CD4-positive, CD25-positive, alpha-beta regulatory T cell (primary cell): ENCODE measurements around the gene INPP4A. TPM values are rescaled to one million over a fixed set of nuclear protein-coding genes. Genes with fewer than 3 reads are reported as not detected.

ENCODE experiments used
- ATAC-seq, 2 donors: fragments of 150-1000 bp; cut with Tn5 transposase; one replicate each; pipeline ENCODE4 v1.10.0; 2021; ENCODE audit warnings: low read depth in 2 of 2, moderate number of reproducible peaks in 2 of 2, moderate library complexity in 1 of 2
- DNase-seq, 3 donors: peaks; one replicate each; pipeline versions ENCODE4 v3.0.0 to v3.0.0-alpha.2; 2012 to 2022; ENCODE audit warnings: mixed read lengths in 1 of 3
- H3K27ac ChIP-seq: one replicate; pipeline ENCODE4 v1.7.0; 2013; ENCODE audit warnings: mild to moderate bottlenecking, low read length; ENCODE audit not compliant: insufficient read depth, poor library complexity, severe bottlenecking
- H3K27me3 ChIP-seq: one replicate; pipeline ENCODE4 v1.7.0; 2013; ENCODE audit warnings: low read length; ENCODE audit not compliant: control insufficient read depth, insufficient read depth
- H3K36me3 ChIP-seq: one replicate; pipeline ENCODE4 v1.7.0; 2013; ENCODE audit warnings: mild to moderate bottlenecking, low read length, moderate library complexity; ENCODE audit not compliant: control insufficient read depth, insufficient read depth
- H3K4me1 ChIP-seq: 2 replicates; pipeline ENCODE4 v1.7.0; 2013; ENCODE audit warnings: mild to moderate bottlenecking, low read length; ENCODE audit not compliant: insufficient read depth, control insufficient read depth, poor library complexity, severe bottlenecking
- H3K4me3 ChIP-seq: one replicate; pipeline ENCODE4 v1.7.0; 2013; ENCODE audit warnings: low read depth, mild to moderate bottlenecking, low read length, moderate library complexity
- H3K9me3 ChIP-seq, 2 experiments: 1 replicate in 1 of 2; 2 replicates in 1 of 2; pipeline ENCODE4 v1.7.0; 2013; ENCODE audit warnings: low read length in 2 of 2, mild to moderate bottlenecking in 1 of 2, moderate library complexity in 1 of 2; ENCODE audit not compliant: control insufficient read depth in 2 of 2
- H3K27ac Mint-ChIP-seq, 3 donors: one replicate each; pipeline ENCODE4 v1.8.0; 2020 to 2022; ENCODE audit warnings: mild to moderate bottlenecking in 3 of 3, mixed read lengths in 3 of 3, moderate library complexity in 2 of 3
- H3K27me3 Mint-ChIP-seq: one replicate; pipeline ENCODE4 v1.8.0; 2022; ENCODE audit warnings: mild to moderate bottlenecking, mixed read lengths
- H3K36me3 Mint-ChIP-seq: one replicate; pipeline ENCODE4 v1.8.0; 2020; ENCODE audit warnings: mixed read lengths
- H3K4me1 Mint-ChIP-seq, 4 donors: one replicate each; pipeline ENCODE4 v1.8.0; 2020 to 2022; ENCODE audit warnings: mixed read lengths in 4 of 4, mild to moderate bottlenecking in 1 of 4
- H3K4me3 Mint-ChIP-seq, 4 donors: one replicate each; pipeline ENCODE4 v1.8.0; 2020 to 2022; ENCODE audit warnings: mild to moderate bottlenecking in 4 of 4, mixed read lengths in 4 of 4, moderate library complexity in 3 of 4
- H3K9me3 Mint-ChIP-seq, 7 donors: one replicate each; pipeline ENCODE4 v1.8.0; 2020 to 2022; ENCODE audit warnings: mixed read lengths in 7 of 7, mild to moderate bottlenecking in 3 of 7, moderate library complexity in 2 of 7
- polyA plus RNA-seq, 4 donors: library from polyadenylated mRNA; unstranded; fragments of 300-500 nt; fragmentation: Illumina TruSeq; gene quantifications; one replicate each; pipeline ENCODE4 v1.2.3, GENCODE V29; 2021
- total RNA-seq: library from RNA; stranded (reverse); gene quantifications from one replicate; pipeline ENCODE4 v1.2.3, GENCODE V29; 2022

The INPP4A gene
- total and polyA plus RNA-seq, 5 donors from 2014 or later: 27.9 to 106 (median 31.5) TPM

- H3K36me3 ChIP-seq: peaks cover 19% of the 10 kb centered on the region
- Mint-ChIP-seq H3K4me3 (peak overlapping the region in 1 of 4 donors; percentile 26), H3K9me3 (no peaks in the 10 kb centered on the region), H3K27me3 (no peaks in the 10 kb centered on the region), H3K36me3 (peaks cover 27% of the 10 kb centered on the region), H3K4me1 (peaks cover 10 to 98% (median 69%) of the 10 kb centered on the region in 4 donors), H3K27ac (peak overlapping the region; percentile 62 to 92 (median 75))
- H3K4me3 ChIP-seq: no peak overlapping the region
- DNase-seq: no peak
- no peaks in the 10 kb centered on the region for H3K27me3 ChIP-seq
- no peaks in the 10 kb centered on the region for H3K9me3 ChIP-seq
- H3K4me1 ChIP-seq: peaks cover 39% of the 10 kb centered on the region
- no peak for ATAC-seq
- H3K27ac ChIP-seq: no peak overlapping the region
These were observed 63.4 kb downstream of the INPP4A start for GRCh38 chr2:98507891-98508708.

GRCh38 chr2:98508709-98509066, 64.0 kb downstream of the INPP4A start:
- peaks cover 37% of the 10 kb centered on the region for H3K4me1 ChIP-seq
- Mint-ChIP-seq H3K4me1 (peaks cover 5 to 98% (median 69%) of the 10 kb centered on the region in 4 donors), H3K27me3 (no peaks in the 10 kb centered on the region), H3K27ac (peak overlapping the region; percentile 62 to 92 (median 75)), H3K9me3 (no peaks in the 10 kb centered on the region), H3K4me3 (peak overlapping the region in 1 of 4 donors; percentile 26), H3K36me3 (peaks cover 22% of the 10 kb centered on the region)
- ATAC-seq (peak; percentile 54 to 67), DNase-seq (peak in 1 of 3 donors; percentile 22)
- no peak overlapping the region for H3K4me3 ChIP-seq
- H3K27me3 ChIP-seq: no peaks in the 10 kb centered on the region
- no peak overlapping the region for H3K27ac ChIP-seq
- H3K36me3 ChIP-seq: peaks cover 19% of the 10 kb centered on the region
- H3K9me3 ChIP-seq: no peaks in the 10 kb centered on the region

GRCh38 chr2:98509542-98510321, 65.1 kb downstream of the INPP4A start:
- peak overlapping the region; percentile 33 to 86 (median 75) for H3K27ac Mint-ChIP-seq
- peaks cover 18% of the 10 kb centered on the region for H3K36me3 Mint-ChIP-seq
- Histone ChIP-seq H3K27me3 (no peaks in the 10 kb centered on the region), H3K4me3 (no peak overlapping the region), H3K27ac (no peak overlapping the region), H3K9me3 (no peaks in the 10 kb centered on the region), H3K4me1 (peaks cover 28% of the 10 kb centered on the region), H3K36me3 (peaks cover 19% of the 10 kb centered on the region)
- no peaks in the 10 kb centered on the region for H3K9me3 Mint-ChIP-seq
- H3K4me3 Mint-ChIP-seq: peak overlapping the region in 1 of 4 donors; percentile 30
- DNase-seq (no peak), ATAC-seq (no peak)
- H3K27me3 Mint-ChIP-seq: no peaks in the 10 kb centered on the region
- peaks cover 10 to 97% (median 67%) of the 10 kb centered on the region in 4 donors for H3K4me1 Mint-ChIP-seq

- Mint-ChIP-seq H3K27me3 (no peaks in the 10 kb centered on the region), H3K9me3 (no peaks in the 10 kb centered on the region), H3K27ac (peak overlapping the region; percentile 33 to 86 (median 75)), H3K36me3 (peaks cover 18% of the 10 kb centered on the region), H3K4me3 (peak overlapping the region in 1 of 4 donors; percentile 30), H3K4me1 (peaks cover 10 to 95% (median 63%) of the 10 kb centered on the region in 4 donors)
- H3K9me3 ChIP-seq: no peaks in the 10 kb centered on the region
- H3K27me3 ChIP-seq: no peaks in the 10 kb centered on the region
- peaks cover 28% of the 10 kb centered on the region for H3K4me1 ChIP-seq
- peaks cover 19% of the 10 kb centered on the region for H3K36me3 ChIP-seq
- no peak overlapping the region for H3K4me3 ChIP-seq
- no peak overlapping the region for H3K27ac ChIP-seq
- ATAC-seq (no peak), DNase-seq (no peak)
These were observed 65.6 kb downstream of the INPP4A start for GRCh38 chr2:98510322-98510662.

GRCh38 chr2:98511981-98512380, 67.3 kb downstream of the INPP4A start:
- peak overlapping the region in 2 of 3 donors; percentile 20 to 23 for H3K27ac Mint-ChIP-seq
- peaks cover 13% of the 10 kb centered on the region for H3K36me3 Mint-ChIP-seq
- H3K9me3 ChIP-seq: no peaks in the 10 kb centered on the region
- peaks cover 30% of the 10 kb centered on the region for H3K4me1 ChIP-seq
- peaks cover 12% of the 10 kb centered on the region for H3K36me3 ChIP-seq
- H3K4me3 ChIP-seq: no peak overlapping the region
- no peaks in the 10 kb centered on the region for H3K27me3 Mint-ChIP-seq
- H3K9me3 Mint-ChIP-seq: no peaks in the 10 kb centered on the region
- no peak overlapping the region for H3K27ac ChIP-seq
- no peak overlapping the region for H3K4me3 Mint-ChIP-seq
- no peaks in the 10 kb centered on the region for H3K27me3 ChIP-seq
- ATAC-seq: no peak
- H3K4me1 Mint-ChIP-seq: peaks cover 16 to 93% (median 60%) of the 10 kb centered on the region in 4 donors
- no peak for DNase-seq

- DNase-seq (no peak), ATAC-seq (no peak)
- Mint-ChIP-seq H3K27me3 (no peaks in the 10 kb centered on the region), H3K27ac (peak overlapping the region in 2 of 3 donors; percentile 46 to 55), H3K4me3 (no peak overlapping the region), H3K4me1 (peaks cover 19 to 93% (median 61%) of the 10 kb centered on the region in 4 donors), H3K9me3 (no peaks in the 10 kb centered on the region), H3K36me3 (peaks cover 8% of the 10 kb centered on the region)
- Histone ChIP-seq H3K27me3 (no peaks in the 10 kb centered on the region), H3K36me3 (peaks cover 10% of the 10 kb centered on the region), H3K4me1 (peaks cover 34% of the 10 kb centered on the region), H3K4me3 (no peak overlapping the region), H3K27ac (no peak overlapping the region), H3K9me3 (no peaks in the 10 kb centered on the region)
These were observed 68.0 kb downstream of the INPP4A start for GRCh38 chr2:98512699-98513098.

GRCh38 chr2:98514096-98514639, 69.5 kb downstream of the INPP4A start:
- Histone ChIP-seq H3K9me3 (no peaks in the 10 kb centered on the region), H3K4me1 (peaks cover 25% of the 10 kb centered on the region), H3K27ac (no peak overlapping the region), H3K27me3 (no peaks in the 10 kb centered on the region), H3K4me3 (no peak overlapping the region), H3K36me3 (peaks cover 3% of the 10 kb centered on the region)
- H3K36me3 Mint-ChIP-seq: peaks cover 10% of the 10 kb centered on the region
- DNase-seq (no peak), ATAC-seq (no peak)
- no peaks in the 10 kb centered on the region for H3K27me3 Mint-ChIP-seq
- H3K9me3 Mint-ChIP-seq: no peaks in the 10 kb centered on the region
- peak overlapping the region; percentile 56 to 82 (median 64) for H3K27ac Mint-ChIP-seq
- peaks cover 24 to 85% (median 58%) of the 10 kb centered on the region in 4 donors for H3K4me1 Mint-ChIP-seq
- H3K4me3 Mint-ChIP-seq: no peak overlapping the region
